ENCODE results near the gene KCTD3. TPM values are rescaled to one million over a fixed set of nuclear protein-coding genes. Genes with fewer than 3 reads are reported as not detected.

The KCTD3 gene
- polyA plus RNA-seq, 3 donors: 5.9 to 8.7 (median 6.7) TPM

- Mint-ChIP-seq H3K36me3 (no peaks in the 10 kb centered on the region), H3K4me1 (peaks cover 8% of the 10 kb centered on the region), H3K27me3 (ENCODE audit: low read depth in 3 of 3) (peaks cover 1 to 8% (median 5%) of the 10 kb centered on the region in 3 donors), H3K9me3 (no peaks in the 10 kb centered on the region), H3K27ac (no peak overlapping the region), H3K4me3 (peak overlapping the region in 1 of 2 donors; percentile 10)
- Histone ChIP-seq H3K27me3 (ENCODE audit: control insufficient read depth in 2 of 2, insufficient read depth in 2 of 2, low read length in 2 of 2) (no peaks in the 10 kb centered on the region), H3K4me2 (replicated peaks; ENCODE audit: extremely low read depth, low read length, poor library complexity, severe bottlenecking) (no peak overlapping the region), H4K20me1 (ENCODE audit: insufficient read depth, low read length) (no peaks in the 10 kb centered on the region), H3K36me3 (replicated peaks in 1 of 2; ENCODE audit: control insufficient read depth in 1 of 2, insufficient read depth in 2 of 2, low read length in 2 of 2) (no peaks in the 10 kb centered on the region), H3K9ac (ENCODE audit: insufficient read depth, low read length, poor library complexity, severe bottlenecking) (no peak overlapping the region), H3K4me1 (ENCODE audit: control insufficient read depth in 1 of 2, insufficient read depth in 2 of 2, low read length in 2 of 2) (no peaks in the 10 kb centered on the region), H3K9me3 (replicated peaks in 1 of 2; ENCODE audit: control insufficient read depth in 1 of 2, insufficient read depth in 1 of 2, low read length in 2 of 2) (no peaks in the 10 kb centered on the region), H3K4me3 (replicated peaks in 1 of 3; ENCODE audit: low read depth in 2 of 3, low read length in 3 of 3) (no peak overlapping the region), H2AFZ (ENCODE audit: insufficient read depth, low read depth, low read length, poor library complexity, severe bottlenecking) (peak overlapping the region; percentile 32), H3K27ac (ENCODE audit: low read depth in 1 of 2, low read length in 2 of 2) (no peak overlapping the region), H3K79me2 (ENCODE audit: insufficient read depth, low read length) (no peaks in the 10 kb centered on the region)
- TF ChIP-seq, protein P1, sequence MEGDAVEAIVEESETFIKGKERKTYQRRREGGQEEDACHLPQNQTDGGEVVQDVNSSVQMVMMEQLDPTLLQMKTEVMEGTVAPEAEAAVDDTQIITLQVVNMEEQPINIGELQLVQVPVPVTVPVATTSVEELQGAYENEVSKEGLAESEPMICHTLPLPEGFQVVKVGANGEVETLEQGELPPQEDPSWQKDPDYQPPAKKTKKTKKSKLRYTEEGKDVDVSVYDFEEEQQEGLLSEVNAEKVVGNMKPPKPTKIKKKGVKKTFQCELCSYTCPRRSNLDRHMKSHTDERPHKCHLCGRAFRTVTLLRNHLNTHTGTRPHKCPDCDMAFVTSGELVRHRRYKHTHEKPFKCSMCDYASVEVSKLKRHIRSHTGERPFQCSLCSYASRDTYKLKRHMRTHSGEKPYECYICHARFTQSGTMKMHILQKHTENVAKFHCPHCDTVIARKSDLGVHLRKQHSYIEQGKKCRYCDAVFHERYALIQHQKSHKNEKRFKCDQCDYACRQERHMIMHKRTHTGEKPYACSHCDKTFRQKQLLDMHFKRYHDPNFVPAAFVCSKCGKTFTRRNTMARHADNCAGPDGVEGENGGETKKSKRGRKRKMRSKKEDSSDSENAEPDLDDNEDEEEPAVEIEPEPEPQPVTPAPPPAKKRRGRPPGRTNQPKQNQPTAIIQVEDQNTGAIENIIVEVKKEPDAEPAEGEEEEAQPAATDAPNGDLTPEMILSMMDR (IDR thresholded peaks at IDR 0.05): no peak
- no peak for DNase-seq
- intact Hi-C loops (cut with micrococcal nuclease): no loop called here
- WGBS (ENCODE audit: insufficient coverage): no CpG with 5 or more reads among the region's 8 CpGs
These were observed 43.8 kb upstream of the KCTD3 start for GRCh38 chr1:215523128-215523861.

DNA sequence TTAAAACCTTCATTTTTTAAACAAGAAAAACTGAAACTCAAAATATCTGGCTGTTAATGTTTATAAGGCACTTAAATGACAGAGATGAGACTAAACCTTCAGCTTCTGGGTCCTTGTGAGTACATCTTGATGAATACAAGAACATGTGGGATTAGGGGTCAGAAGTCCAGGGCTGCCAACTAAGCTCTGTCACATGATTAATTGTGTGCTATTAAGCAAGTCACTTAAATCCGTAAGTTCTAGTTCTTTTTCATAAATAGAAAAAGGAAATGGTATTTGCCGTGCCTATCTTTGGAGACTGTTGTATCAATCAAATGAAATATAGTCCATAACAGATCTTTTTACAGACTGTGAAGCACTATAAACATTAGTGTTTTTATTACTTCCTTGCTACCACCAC, 43.2 kb upstream of the KCTD3 start:
- no CpG with 5 or more reads among the region's 2 CpGs for WGBS (ENCODE audit: insufficient coverage)
- DNase-seq: peak in 1 of 3 donors; percentile 8
- no peaks in the 10 kb centered on the region for H3K36me3 ChIP-seq (replicated peaks in 1 of 2; ENCODE audit: control insufficient read depth in 1 of 2, insufficient read depth in 2 of 2, low read length in 2 of 2)
- H4K20me1 ChIP-seq (ENCODE audit: insufficient read depth, low read length): no peaks in the 10 kb centered on the region
- no peaks in the 10 kb centered on the region for H3K79me2 ChIP-seq (ENCODE audit: insufficient read depth, low read length)
- H2AFZ ChIP-seq (ENCODE audit: insufficient read depth, low read depth, low read length, poor library complexity, severe bottlenecking): peak overlapping the region; percentile 32
- no peaks in the 10 kb centered on the region for H3K4me1 ChIP-seq (ENCODE audit: control insufficient read depth in 1 of 2, insufficient read depth in 2 of 2, low read length in 2 of 2)
- no peak overlapping the region for H3K9ac ChIP-seq (ENCODE audit: insufficient read depth, low read length, poor library complexity, severe bottlenecking)
- H3K27ac ChIP-seq (ENCODE audit: low read depth in 1 of 2, low read length in 2 of 2): no peak overlapping the region
- intact Hi-C loops (cut with micrococcal nuclease): no loop called here
- Mint-ChIP-seq H3K9me3 (no peaks in the 10 kb centered on the region), H3K36me3 (no peaks in the 10 kb centered on the region), H3K4me1 (peaks cover 8% of the 10 kb centered on the region), H3K27ac (no peak overlapping the region), H3K27me3 (ENCODE audit: low read depth in 3 of 3) (peaks cover 1 to 9% (median 5%) of the 10 kb centered on the region in 3 donors), H3K4me3 (no peak overlapping the region)
- no peaks in the 10 kb centered on the region for H3K9me3 ChIP-seq (replicated peaks in 1 of 2; ENCODE audit: control insufficient read depth in 1 of 2, insufficient read depth in 1 of 2, low read length in 2 of 2)
- H3K4me3 ChIP-seq (replicated peaks in 1 of 3; ENCODE audit: low read depth in 2 of 3, low read length in 3 of 3): no peak overlapping the region
- H3K4me2 ChIP-seq (replicated peaks; ENCODE audit: extremely low read depth, low read length, poor library complexity, severe bottlenecking): no peak overlapping the region
- TF ChIP-seq, protein P1 (IDR thresholded peaks at IDR 0.05): no peak
- no peaks in the 10 kb centered on the region for H3K27me3 ChIP-seq (ENCODE audit: control insufficient read depth in 2 of 2, insufficient read depth in 2 of 2, low read length in 2 of 2)

All from CD14-positive monocyte (primary cell).